ENCODE results near the gene NAP1L4.

The NAP1L4 gene

DNA sequence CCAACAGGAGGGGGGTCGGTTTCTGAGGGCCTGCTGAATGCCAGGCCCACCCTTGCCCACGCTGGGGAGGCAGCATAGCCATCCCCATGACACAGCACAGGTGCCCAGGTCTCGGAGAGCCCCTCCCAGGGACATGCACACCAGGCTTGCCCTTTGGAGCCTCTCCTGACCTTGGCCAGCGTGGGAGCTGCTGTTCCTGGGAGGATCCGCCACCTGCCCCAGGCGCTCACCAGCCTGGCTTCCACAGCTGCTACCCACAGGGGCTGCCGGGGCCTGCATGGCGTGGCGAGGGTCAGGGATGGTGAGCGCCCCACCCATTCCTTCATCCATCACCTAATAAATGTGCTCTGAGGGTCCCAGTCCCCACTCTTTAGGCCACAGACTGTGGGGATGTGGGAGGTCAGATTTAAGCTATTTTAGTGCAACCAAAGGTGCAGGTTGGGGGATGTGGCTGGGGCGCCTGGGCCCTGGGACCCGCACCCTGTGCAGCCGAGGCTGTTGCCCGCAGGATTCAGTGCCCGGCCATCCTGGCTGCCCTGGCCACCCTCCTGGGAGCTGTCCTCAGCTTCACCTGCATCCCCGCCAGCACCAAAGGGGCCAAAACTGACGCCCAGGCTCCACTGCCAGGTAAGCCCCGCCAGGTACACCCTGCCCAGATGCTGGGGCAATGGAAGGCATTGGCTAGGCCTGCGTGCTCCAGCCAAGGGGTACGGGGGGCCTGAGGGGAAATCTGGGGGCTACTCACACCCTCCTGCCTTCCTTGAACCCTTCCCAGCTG, 75.8 kb downstream of the NAP1L4 start:
- no peaks in the 10 kb centered on the region for H3K79me2 ChIP-seq (ENCODE audit: insufficient read depth, low read depth)
- no peak overlapping the region for H3K4me3 ChIP-seq (IDR thresholded peaks at IDR 0.05; ENCODE audit: insufficient read depth, low read depth, low read length)
- no peaks in the 10 kb centered on the region for H3K4me1 ChIP-seq (ENCODE audit: low read depth, poor library complexity, severe bottlenecking)
- TF ChIP-seq CTCF (conservative IDR thresholded peaks at IDR 0.05; ENCODE audit: low read depth, low read length) = no peak
- H3K27me3 ChIP-seq (ENCODE audit: insufficient read depth, low read depth) = peaks cover 6% of the 10 kb centered on the region; the same call in 1 of the 2 replicates
- H3K9ac ChIP-seq = no peak overlapping the region
- no peak overlapping the region for H2AFZ ChIP-seq (ENCODE audit: low read depth)
- H3K4me2 ChIP-seq = no peak overlapping the region
- H4K20me1 ChIP-seq (ENCODE audit: insufficient read depth) = no peaks in the 10 kb centered on the region
- H3K27ac ChIP-seq = no peak overlapping the region
- no peaks in the 10 kb centered on the region for H3K36me3 ChIP-seq (ENCODE audit: insufficient read depth)

DNA sequence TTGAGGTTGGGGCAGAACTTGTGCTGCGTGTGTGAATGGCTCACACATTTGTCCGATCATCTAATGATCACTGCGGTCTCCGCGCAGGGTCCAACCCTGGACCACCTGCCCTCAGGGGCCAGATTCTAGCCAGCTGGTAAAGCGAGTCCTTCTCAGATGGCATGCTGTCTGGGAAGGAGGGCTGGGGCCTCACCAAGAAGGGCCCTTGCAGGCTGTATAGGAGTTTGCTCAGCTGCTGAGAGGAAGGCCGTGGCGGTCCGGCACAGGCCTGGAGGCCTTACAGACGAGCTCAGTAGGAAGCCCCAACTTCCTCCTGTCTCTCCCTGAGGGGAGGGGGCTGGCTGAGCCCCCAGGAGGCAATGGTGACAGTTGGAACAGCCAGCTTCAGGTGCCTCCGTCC, 76.7 kb downstream of the NAP1L4 start:
- Histone ChIP-seq H4K20me1 (ENCODE audit: insufficient read depth) (no peaks in the 10 kb centered on the region), H3K27me3 (ENCODE audit: insufficient read depth, low read depth) (peaks cover 4% of the 10 kb centered on the region; the same call in 1 of the 2 replicates), H3K4me3 (IDR thresholded peaks at IDR 0.05; ENCODE audit: insufficient read depth, low read depth, low read length) (no peak overlapping the region), H3K27ac (no peak overlapping the region), H3K4me2 (no peak overlapping the region), H3K4me1 (ENCODE audit: low read depth, poor library complexity, severe bottlenecking) (no peaks in the 10 kb centered on the region), H3K9ac (no peak overlapping the region), H3K36me3 (ENCODE audit: insufficient read depth) (no peaks in the 10 kb centered on the region), H3K79me2 (ENCODE audit: insufficient read depth, low read depth) (no peaks in the 10 kb centered on the region), H2AFZ (ENCODE audit: low read depth) (no peak overlapping the region)
- no peak for TF ChIP-seq CTCF (conservative IDR thresholded peaks at IDR 0.05; ENCODE audit: low read depth, low read length)

DNA sequence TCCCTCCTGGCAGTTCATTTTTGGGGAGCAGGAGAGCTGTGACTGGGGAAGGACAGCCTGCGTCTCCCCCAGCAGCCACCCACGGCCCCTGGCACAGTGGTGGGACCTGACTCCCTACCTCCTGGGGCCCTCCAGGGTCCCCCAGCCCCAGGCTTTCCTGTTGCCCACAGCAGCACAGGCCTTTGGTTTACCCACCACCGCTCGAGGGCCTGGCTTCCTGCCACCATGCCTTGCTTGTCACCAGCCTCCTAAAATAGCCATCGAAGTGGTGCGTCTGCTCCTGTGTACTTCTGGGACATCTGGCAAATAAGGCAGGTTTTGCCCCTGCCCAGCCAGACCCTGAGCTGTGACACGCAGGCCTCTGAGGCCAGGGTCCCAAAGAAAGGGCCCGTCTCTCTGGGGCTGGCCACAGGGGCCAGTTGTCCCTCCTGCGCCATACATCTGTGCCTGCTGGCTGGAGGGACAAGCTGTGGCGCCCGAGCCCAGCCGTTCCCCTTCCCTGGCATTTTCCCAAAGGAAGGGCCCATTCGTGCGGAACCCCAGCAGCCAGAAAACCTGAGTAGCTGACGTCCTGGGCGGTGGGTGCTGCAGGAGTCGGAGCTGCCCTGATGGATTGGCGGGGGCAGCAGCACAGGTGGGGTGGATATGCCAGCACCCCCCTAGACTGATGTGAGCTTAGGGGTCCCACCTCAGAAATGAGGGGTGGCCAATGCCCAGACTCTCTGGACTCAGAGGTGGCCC, 77.5 kb downstream of the NAP1L4 start:
- no peak overlapping the region for H3K9ac ChIP-seq
- no peaks in the 10 kb centered on the region for H3K4me1 ChIP-seq (ENCODE audit: low read depth, poor library complexity, severe bottlenecking)
- H3K4me2 ChIP-seq = no peak overlapping the region
- TF ChIP-seq CTCF (conservative IDR thresholded peaks at IDR 0.05; ENCODE audit: low read depth, low read length) = no peak
- no peak overlapping the region for H2AFZ ChIP-seq (ENCODE audit: low read depth)
- H3K4me3 ChIP-seq (IDR thresholded peaks at IDR 0.05; ENCODE audit: insufficient read depth, low read depth, low read length) = no peak overlapping the region
- H3K27ac ChIP-seq = no peak overlapping the region
- H3K36me3 ChIP-seq (ENCODE audit: insufficient read depth) = no peaks in the 10 kb centered on the region
- no peaks in the 10 kb centered on the region for H4K20me1 ChIP-seq (ENCODE audit: insufficient read depth)
- no peaks in the 10 kb centered on the region for H3K79me2 ChIP-seq (ENCODE audit: insufficient read depth, low read depth)
- H3K27me3 ChIP-seq (ENCODE audit: insufficient read depth, low read depth) = peaks cover 4% of the 10 kb centered on the region; the same call in 1 of the 2 replicates

DNA sequence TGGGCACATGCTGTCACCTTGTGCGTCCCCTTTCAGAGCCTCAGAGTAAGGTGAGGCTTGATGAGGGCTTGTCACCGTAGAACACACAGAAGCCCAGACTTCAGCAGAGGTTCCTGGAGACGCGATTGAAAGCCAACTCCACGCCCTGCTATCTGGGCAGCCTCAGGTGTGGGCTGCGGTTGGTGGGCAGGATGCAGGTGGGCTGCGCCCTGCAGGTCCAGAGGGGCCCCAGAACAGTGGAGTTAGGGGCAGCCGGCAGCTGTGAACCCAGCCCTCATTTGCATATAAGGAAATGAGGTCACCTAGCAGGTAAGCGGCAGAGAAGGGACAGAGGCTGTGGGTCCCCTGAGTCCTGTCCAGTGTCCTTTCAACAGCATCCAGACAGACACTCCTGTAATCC, 78.4 kb downstream of the NAP1L4 start:
- Histone ChIP-seq H3K36me3 (ENCODE audit: insufficient read depth) (no peaks in the 10 kb centered on the region), H3K9ac (no peak overlapping the region), H3K27ac (no peak overlapping the region), H3K4me1 (ENCODE audit: low read depth, poor library complexity, severe bottlenecking) (no peaks in the 10 kb centered on the region), H2AFZ (ENCODE audit: low read depth) (no peak overlapping the region), H3K79me2 (ENCODE audit: insufficient read depth, low read depth) (no peaks in the 10 kb centered on the region), H3K4me2 (no peak overlapping the region), H3K27me3 (ENCODE audit: insufficient read depth, low read depth) (no peaks in the 10 kb centered on the region; the same call in 1 of the 2 replicates), H4K20me1 (ENCODE audit: insufficient read depth) (no peaks in the 10 kb centered on the region), H3K4me3 (IDR thresholded peaks at IDR 0.05; ENCODE audit: insufficient read depth, low read depth, low read length) (no peak overlapping the region)
- no peak for TF ChIP-seq CTCF (conservative IDR thresholded peaks at IDR 0.05; ENCODE audit: low read depth, low read length)

All from KMS-11 (cell line).